Measurements from ENCODE around the gene PPIA.

Gene PPIA

DNA sequence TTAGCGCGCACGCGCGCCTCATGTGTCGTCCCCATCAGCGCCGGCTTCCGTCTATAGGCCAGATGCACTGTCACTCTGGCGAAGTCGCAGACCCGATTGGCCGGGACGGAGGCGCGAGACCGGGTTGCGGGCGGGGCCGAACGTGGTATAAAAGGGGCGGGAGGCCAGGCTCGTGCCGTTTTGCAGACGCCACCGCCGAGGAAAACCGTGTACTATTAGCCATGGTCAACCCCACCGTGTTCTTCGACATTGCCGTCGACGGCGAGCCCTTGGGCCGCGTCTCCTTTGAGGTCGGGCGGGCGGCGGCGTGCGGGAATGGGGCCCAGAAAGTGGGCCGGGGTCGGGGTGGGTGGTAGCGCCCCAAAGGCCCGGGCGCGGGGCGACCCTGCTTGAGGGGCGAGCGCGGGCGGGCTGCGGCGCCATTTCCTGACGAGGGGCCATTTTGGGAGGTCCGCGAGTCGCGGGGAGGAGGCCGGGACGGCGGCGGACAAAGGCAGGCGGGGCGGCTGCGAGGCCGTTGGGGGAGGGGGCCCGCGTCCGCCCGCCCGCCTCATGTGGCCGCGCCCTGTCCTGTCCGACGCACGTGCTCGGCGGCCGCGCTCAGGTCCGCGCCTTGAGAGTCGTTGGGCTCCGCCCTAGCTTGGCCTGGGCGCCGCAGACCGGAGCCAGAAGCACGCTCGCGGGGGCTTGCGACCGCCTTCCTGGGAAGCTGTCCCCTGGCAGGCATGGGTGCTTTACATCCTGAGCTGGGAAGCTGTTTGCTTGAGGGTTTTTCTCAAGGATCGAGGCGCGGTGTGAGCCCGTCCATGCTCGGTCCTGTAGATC lies at the start of gene PPIA:
PPIA (plus strand) TSS at position 178 of the 825 bp plus-strand sequence; CDS start at position 222, 44 bp downstream.
- peak; percentile 99 for DNase-seq (ENCODE audit: low read depth, low spot score)

DNA sequence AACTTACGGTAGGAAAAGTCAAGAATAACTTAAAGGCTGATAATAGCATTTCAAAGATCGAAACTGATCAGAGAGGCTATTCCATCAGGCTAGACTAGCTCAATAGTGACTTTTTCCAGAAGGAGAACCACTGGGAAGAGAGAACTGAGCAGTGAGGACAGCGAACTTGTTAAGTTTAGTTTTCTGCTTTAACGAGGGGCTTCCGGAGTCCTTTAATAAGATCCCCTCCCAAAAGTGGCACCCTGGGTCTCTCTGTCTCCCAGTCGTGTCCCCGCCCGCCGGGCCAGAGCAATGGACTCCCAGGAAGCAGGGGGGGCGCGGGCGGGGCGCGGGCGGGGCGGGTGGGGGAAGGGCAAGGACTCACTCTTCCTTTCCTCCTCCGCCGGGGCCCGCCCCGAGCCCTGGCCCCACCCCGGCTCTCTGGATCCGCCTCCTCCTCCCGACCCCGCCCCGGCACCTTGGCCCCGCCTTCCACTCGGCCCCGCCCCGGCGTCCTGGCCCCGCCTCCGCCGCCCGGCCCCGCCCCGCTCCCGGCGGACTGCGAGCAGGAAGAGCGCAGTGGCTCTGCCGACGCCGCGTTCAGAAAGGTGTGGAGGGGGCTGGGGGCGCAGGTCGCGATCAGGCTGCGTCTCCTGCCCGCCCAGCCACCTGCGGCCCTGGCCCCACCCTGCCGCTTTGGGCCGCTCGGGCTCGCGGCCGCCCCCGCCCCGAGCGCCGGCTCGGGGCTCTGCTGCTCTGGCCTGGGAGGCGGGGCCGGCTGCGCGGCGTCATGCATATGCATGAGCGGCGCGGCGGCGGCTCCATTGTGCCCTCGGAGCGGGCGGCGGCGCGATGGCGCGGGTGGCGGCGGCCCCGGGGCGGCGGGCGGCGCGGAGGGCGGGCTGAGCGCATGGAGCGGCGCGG lies 48.2 kb upstream of the PPIA start, which contains the start of gene ZMIZ2:
ZMIZ2 (plus strand) TSS at position 803 of the 903 bp plus-strand sequence. CDS start 7,403 bp downstream, outside the sequence.
- peak; percentile 96 for DNase-seq (ENCODE audit: low read depth, low spot score)

GRCh38 chr7:44748948-44749731 lies 47.3 kb upstream of the PPIA start:
- DNase-seq (ENCODE audit: low read depth, low spot score) = peak; percentile 24

GRCh38 chr7:44749992-44750391 lies 46.5 kb upstream of the PPIA start:
- no peak for DNase-seq (ENCODE audit: low read depth, low spot score)

- no peak for DNase-seq (ENCODE audit: low read depth, low spot score)
Measured at GRCh38 chr7:44750424-44750823, 46.1 kb upstream of the PPIA start.

DNA sequence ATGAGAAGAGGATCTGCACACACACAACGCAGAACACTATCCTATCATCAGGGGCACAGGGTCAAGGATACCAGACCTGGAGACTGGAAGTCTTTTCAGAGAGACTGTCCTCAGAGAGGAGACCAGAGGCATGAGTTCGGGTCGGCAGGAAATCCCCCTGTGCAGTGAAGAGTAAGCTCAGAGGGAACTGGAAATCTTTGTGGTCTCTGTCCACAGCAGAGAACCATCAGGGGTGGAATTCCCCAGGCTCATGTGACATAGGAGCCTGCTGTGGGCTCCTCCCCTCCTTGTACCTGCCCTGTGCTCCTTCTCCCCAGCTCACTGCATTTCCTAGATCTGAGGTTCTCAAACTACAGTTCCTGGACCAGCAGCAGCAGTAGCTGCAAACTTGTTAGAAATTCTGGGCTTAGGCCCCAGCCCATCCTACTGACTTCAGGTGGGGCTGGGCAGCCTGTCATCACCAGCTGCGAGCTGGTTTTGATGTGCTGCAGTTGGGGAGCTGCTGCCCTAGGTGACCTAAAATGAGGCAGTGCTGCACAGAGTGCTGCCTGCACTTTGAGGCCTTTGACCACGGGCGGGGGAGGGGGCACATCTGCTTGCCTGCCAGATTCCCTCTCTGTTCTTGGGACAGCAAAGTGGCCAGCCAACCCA lies 45.4 kb upstream of the PPIA start:
- peak; percentile 53 for DNase-seq (ENCODE audit: low read depth, low spot score)

DNA sequence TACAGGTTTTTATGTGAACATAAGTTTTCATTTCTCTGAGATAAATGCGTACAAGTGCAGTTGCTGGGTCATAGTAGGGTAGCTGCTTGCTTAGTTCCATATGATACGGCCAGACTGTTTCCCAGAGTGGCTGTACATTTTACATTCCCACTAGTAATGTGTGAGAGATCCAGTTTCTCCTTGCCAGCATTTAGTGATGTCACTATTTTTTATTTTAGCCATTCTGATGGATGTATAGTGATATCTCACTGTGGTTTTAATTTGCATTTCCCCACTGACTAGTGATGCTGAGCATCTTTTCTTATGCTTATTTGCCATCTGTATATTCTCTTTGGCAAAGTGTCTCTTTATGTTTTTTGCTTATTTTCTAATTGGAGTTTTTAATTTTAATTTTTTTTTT lies 43.7 kb upstream of the PPIA start:
- no peak for DNase-seq (ENCODE audit: low read depth, low spot score)

DNA sequence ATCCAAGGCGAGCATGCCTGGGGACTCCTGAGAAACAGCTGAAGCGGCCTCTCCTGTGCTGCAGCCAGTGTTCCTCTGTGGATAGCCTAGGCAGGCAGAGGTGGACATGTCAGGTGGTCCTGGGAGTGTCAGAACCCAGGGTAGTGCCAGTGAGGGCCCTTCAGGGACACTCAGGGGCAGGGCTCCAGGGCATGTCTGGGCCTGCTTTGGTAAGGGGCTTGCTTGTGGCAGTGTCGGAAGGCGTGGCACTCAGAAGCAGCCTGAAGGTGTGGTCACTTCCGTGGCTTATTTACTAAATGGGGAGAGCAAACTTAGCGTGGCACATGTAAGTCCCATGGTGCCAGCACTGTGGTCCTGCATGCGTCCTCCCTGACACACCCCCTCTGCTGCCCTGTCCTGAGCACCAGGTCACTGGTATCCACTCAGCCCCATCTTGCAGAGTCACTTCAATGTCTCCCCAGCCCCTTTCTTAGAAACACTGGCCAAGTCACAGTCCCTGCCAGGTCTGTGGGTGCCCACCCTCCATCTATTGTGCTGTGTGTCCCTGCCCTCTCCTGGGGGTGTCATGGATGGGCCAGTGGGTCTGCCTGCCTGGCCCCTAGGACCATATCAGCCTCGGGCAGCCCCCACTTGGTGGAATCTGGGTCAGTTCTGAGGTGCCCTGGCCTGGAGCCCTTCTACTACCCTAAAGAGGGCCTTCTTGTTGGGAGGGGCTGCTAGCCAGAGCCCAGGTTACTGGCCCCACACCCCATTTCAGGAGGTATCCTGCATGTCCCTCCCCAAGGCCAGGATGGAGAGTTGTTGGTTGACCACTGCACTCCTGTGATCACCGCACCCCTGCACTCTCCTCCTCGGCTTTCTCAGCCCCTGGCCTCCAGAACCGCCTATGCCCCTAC lies 41.4 kb upstream of the PPIA start:
- DNase-seq (ENCODE audit: low read depth, low spot score) = no peak

- peak; percentile 43 for DNase-seq (ENCODE audit: low read depth, low spot score)
Measured at GRCh38 chr7:44755698-44756627, 40.5 kb upstream of the PPIA start.

- DNase-seq (ENCODE audit: low read depth, low spot score) = no peak
Measured at GRCh38 chr7:44756904-44757303, 39.6 kb upstream of the PPIA start.

DNA sequence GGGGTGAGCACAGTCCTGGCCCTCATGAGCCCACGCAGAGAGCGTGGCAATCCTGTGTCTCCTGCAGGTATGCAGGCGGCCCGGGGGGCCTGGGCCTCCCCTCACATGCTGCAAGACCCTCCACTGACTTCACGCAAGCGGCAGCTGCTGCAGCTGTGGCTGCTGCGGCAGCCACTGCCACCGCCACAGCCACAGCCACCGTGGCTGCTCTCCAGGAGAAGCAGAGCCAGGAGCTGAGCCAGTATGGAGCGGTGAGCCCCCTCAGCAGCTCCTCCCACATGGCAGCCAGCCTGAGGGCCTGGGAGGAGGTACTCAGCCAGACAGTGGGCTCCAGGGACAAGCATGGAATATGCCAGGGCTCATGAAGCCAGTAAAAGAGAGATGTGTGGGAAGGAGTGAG lies 39.2 kb upstream of the PPIA start:
- peak; percentile 84 for DNase-seq (ENCODE audit: low read depth, low spot score)

- no peak for DNase-seq (ENCODE audit: low read depth, low spot score)
Measured at GRCh38 chr7:44757739-44758138, 38.7 kb upstream of the PPIA start.

DNA sequence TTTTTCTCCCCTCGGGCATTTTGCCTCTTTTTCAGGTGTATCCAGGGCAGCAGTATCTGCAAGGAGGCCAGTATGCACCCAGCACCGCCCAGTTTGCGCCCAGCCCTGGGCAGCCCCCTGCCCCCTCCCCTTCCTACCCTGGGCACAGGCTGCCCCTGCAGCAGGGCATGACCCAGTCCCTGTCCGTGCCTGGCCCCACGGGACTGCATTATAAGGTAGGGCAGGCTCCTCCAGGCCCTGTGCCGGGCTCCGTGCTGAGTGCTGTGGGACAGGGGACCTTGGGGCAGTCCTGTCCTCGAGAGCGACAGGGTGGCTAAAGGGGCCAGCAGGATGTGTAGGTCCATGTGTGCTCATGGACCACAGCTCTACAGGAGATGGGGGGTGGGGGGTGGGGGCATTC lies 37.2 kb upstream of the PPIA start:
- DNase-seq (ENCODE audit: low read depth, low spot score) = no peak

DNA sequence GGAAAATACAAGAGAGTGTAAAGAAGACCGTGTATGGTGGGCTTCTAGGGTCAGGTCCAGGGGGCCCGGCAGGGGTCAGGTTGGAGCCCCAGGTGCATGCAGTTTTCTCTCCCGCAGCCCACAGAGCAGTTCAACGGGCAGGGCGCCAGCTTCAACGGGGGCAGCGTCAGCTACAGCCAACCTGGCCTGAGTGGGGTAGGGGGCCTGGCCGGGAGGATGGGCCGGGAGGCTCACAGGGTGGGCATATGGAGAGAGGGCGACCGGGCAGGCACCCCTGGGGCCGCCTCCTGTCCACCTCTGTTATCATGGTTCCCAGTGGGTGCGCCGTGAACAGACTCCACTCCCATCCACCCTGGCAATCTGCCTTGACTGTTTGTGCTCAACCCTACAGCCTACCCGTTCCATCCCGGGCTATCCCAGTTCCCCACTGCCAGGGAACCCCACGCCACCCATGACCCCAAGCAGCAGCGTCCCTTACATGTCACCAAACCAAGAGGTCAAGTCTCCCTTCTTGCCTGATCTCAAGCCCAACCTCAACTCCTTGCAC lies 36.4 kb upstream of the PPIA start:
- DNase-seq (ENCODE audit: low read depth, low spot score) = no peak

DNA sequence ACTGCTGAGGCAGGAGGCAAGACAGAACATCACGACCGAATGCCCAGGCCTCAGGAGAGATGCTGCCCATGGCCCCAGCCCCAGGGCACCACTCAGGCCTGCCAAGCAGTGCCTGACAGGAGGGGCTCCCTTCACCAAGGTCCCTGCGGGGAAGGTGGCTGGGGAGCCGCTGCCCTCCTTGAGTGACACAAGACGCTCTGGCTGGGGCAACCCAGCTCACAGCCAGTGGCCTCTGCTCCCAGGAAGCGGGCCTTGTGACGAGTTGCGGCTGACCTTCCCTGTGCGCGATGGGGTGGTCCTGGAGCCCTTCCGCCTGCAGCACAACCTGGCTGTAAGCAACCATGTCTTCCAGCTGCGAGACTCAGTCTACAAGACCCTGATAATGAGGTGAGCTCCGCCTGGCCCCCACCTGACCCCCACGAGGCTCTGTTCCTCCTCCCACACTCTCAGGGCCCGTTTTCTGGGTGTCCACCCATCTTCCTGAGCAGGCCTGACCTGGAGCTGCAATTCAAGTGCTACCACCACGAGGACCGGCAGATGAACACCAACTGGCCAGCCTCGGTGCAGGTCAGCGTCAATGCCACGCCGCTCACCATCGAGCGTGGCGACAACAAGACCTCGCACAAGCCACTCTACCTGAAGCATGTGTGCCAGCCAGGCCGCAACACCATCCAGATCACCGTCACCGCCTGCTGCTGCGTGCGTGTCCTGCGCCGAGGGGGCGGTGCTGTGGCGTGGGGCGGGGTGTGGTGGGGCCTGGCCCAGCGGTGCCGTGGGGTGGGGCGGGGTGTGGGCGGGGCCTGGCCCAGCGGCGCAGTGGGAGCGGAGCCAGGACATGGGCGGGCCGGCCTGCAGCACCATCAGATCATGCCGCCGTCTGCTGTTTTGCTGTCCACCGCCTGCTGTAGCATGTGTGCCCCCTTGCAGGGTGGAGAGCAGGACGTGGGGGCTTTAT lies 35.0 kb upstream of the PPIA start:
- no peak for DNase-seq (ENCODE audit: low read depth, low spot score)

DNA sequence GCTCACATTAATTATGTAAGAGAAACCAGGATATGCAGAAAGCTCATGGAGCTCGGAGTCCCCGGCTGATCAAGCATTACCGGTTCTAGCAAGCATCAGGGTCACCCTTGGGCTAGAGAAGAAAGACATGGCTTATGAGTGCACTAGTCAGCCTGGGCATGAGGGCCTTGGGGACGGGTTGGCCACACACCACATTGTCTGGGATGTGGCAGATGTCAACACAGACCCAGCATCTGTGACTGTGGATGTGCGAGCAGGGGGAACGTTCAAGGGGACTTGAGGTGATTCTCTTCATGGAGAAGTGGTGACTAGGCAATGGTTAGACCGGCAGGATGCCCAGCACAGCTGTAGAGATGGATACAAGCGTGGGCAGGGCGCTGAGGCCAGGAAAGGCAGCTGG lies 34.2 kb upstream of the PPIA start:
- no peak for DNase-seq (ENCODE audit: low read depth, low spot score)

DNA sequence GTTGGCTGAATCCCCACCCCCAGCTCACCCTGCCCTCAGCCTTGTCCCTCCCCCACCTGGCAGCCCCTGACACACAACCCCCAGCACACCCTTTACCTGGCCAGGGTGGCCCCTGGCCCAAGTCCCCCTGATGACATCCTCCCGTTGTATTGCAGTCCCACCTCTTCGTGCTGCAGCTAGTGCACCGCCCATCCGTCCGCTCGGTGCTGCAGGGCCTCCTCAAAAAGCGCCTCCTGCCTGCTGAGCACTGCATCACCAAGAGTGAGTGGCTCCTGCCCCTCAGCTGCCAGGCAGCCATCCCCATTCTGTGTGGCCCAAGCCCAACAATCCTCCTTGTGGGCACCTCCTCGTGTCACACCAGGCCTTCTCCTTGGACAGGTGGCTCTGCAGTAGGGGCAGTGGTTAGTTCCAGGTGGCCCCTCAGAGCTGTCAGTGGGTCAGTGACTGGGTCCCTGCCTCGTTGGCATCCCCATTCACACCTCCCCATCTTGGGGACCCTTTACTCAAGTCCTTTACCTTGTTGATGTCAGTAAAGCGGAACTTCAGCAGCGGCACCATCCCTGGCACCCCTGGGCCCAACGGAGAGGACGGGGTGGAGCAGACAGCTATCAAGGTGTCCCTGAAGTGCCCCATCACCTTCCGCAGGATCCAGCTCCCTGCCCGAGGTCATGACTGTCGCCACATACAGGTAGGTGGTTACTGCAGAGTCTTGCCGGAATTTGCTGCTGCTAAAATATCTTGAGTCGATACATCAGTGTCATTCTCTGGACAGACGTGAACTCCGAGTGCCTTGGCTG lies 33.6 kb upstream of the PPIA start:
- DNase-seq (ENCODE audit: low read depth, low spot score) = no peak
